ENCODE results near the gene ZNF281.

DNA sequence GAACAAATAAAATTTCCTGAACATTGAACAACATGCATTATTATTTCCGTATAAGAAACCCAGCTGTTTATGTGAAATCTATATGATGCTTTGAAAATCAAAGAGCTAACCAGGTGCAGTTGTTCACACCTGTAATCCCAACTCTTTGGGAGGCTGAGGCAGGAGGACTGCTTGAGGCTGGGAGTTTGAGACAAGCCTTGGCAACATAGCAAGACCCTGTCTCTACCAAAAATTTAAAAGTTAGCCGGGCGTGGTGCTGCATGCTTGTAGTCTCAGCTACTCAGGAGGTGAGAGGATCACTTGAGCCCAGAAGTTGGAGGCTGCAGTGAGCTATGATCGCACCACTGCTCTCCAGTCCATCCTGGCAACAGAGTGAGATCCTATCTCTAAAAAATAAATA is 4.8 kb upstream of the ZNF281 start:
- TF ChIP-seq, protein P1, sequence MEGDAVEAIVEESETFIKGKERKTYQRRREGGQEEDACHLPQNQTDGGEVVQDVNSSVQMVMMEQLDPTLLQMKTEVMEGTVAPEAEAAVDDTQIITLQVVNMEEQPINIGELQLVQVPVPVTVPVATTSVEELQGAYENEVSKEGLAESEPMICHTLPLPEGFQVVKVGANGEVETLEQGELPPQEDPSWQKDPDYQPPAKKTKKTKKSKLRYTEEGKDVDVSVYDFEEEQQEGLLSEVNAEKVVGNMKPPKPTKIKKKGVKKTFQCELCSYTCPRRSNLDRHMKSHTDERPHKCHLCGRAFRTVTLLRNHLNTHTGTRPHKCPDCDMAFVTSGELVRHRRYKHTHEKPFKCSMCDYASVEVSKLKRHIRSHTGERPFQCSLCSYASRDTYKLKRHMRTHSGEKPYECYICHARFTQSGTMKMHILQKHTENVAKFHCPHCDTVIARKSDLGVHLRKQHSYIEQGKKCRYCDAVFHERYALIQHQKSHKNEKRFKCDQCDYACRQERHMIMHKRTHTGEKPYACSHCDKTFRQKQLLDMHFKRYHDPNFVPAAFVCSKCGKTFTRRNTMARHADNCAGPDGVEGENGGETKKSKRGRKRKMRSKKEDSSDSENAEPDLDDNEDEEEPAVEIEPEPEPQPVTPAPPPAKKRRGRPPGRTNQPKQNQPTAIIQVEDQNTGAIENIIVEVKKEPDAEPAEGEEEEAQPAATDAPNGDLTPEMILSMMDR (conservative IDR thresholded peaks at IDR 0.05; ENCODE audit: low read depth, low read length) = no peak
- no peak for TF ChIP-seq CEBPB (IDR thresholded peaks at IDR 0.05; ENCODE audit: low read depth, low read length)
- no peak for TF ChIP-seq POLR2A (IDR thresholded peaks at IDR 0.05; ENCODE audit: low read depth, low read length)
- no peak for TF ChIP-seq SMC3 (IDR thresholded peaks at IDR 0.05; ENCODE audit: low read depth, low read length)
- TF ChIP-seq, protein P2, sequence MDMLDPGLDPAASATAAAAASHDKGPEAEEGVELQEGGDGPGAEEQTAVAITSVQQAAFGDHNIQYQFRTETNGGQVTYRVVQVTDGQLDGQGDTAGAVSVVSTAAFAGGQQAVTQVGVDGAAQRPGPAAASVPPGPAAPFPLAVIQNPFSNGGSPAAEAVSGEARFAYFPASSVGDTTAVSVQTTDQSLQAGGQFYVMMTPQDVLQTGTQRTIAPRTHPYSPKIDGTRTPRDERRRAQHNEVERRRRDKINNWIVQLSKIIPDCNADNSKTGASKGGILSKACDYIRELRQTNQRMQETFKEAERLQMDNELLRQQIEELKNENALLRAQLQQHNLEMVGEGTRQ (IDR thresholded peaks at IDR 0.05; ENCODE audit: low read depth, low read length) = no peak
- TF ChIP-seq BHLHE40 (IDR thresholded peaks at IDR 0.05; ENCODE audit: low read depth, low read length) = no peak
- TF ChIP-seq, protein P3, sequence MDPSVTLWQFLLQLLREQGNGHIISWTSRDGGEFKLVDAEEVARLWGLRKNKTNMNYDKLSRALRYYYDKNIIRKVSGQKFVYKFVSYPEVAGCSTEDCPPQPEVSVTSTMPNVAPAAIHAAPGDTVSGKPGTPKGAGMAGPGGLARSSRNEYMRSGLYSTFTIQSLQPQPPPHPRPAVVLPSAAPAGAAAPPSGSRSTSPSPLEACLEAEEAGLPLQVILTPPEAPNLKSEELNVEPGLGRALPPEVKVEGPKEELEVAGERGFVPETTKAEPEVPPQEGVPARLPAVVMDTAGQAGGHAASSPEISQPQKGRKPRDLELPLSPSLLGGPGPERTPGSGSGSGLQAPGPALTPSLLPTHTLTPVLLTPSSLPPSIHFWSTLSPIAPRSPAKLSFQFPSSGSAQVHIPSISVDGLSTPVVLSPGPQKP (IDR thresholded peaks at IDR 0.05; ENCODE audit: borderline replicate concordance, low read depth, low read length) = no peak
- no peak for TF ChIP-seq MAZ (IDR thresholded peaks at IDR 0.05; ENCODE audit: borderline replicate concordance, low read depth, low read length)
- TF ChIP-seq CHD1 (IDR thresholded peaks at IDR 0.05; ENCODE audit: low read depth, low read length) = no peak
- TF ChIP-seq MAFK (IDR thresholded peaks at IDR 0.05; ENCODE audit: low read depth, low read length) = no peak
